Neural crest cell (in vitro differentiated cells): ENCODE measurements around the gene MUC5B. TPM values are rescaled to one million over a fixed set of nuclear protein-coding genes. Genes with fewer than 3 reads are reported as not detected.

ENCODE experiments used
- DNase-seq: peaks from one replicate; pipeline ENCODE4 v3.0.0; 2021; ENCODE audit warnings: low read depth, mixed read lengths, low spot score
- H3K27ac Mint-ChIP-seq: one replicate; pipeline ENCODE4 v1.8.0; 2021; ENCODE audit warnings: mild to moderate bottlenecking, mixed read lengths; ENCODE audit not compliant: unreplicated experiment
- H3K27me3 Mint-ChIP-seq: 2 replicates; pipeline ENCODE4 v1.8.0; 2021; ENCODE audit warnings: low read depth, mild to moderate bottlenecking, mixed read lengths
- H3K36me3 Mint-ChIP-seq: 2 replicates; pipeline ENCODE4 v1.8.0; 2021; ENCODE audit warnings: low read depth, mild to moderate bottlenecking, mixed read lengths
- H3K4me1 Mint-ChIP-seq: 2 replicates; pipeline ENCODE4 v1.8.0; 2021; ENCODE audit warnings: mixed read lengths
- H3K4me3 Mint-ChIP-seq: one replicate; pipeline ENCODE4 v1.8.0; 2021; ENCODE audit warnings: mild to moderate bottlenecking, mixed read lengths
- H3K9me3 Mint-ChIP-seq: 2 replicates; pipeline ENCODE4 v1.8.0; 2021; ENCODE audit warnings: mixed read lengths
- total RNA-seq: library from RNA; stranded (reverse); gene quantifications from 2 replicates; pipeline ENCODE4 v1.2.1, GENCODE V29; 2021
- TF ChIP-seq, protein P1 (sequence below): fragments of 200-600 bp; sonication (generic); conservative IDR thresholded peaks from 2 replicates; pipeline ENCODE4 v1.5.0; 2021; ENCODE audit warnings: antibody characterized with exemption, mild to moderate bottlenecking

The MUC5B gene
- total RNA-seq, 1 donor from 2014 or later = 0.42 TPM

DNA sequence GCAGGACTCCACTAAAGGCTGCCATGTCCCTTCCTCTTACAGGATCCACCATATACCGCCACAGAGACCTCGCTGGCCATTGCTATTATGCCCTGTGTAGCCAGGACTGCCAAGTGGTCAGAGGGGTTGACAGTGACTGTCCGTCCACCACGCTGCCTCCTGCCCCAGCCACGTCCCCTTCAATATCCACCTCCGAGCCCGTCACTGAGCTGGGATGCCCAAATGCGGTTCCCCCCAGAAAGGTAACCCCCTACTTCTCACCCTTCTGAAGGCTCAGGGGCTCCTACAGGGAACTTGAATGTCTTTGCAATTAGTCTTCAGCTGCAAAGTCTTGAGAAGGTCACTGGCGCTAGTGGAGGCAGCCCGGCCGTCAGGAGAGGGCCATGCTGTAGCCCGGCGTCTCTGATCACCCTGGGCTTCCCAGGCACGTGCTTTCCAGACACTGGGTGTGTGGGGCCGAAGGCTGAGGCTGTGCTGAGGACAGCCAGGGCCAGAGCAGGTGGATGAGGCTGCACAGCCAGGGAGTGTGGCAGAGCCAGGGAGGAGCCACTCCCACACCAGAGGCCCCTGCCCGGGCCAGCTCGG is 30.0 kb upstream of the MUC5B start:
- H3K27me3 Mint-ChIP-seq = peaks cover 2% of the 10 kb centered on the region
- no peak overlapping the region for H3K27ac Mint-ChIP-seq
- H3K9me3 Mint-ChIP-seq = no peaks in the 10 kb centered on the region
- no peaks in the 10 kb centered on the region for H3K4me1 Mint-ChIP-seq
- TF ChIP-seq, protein P1, sequence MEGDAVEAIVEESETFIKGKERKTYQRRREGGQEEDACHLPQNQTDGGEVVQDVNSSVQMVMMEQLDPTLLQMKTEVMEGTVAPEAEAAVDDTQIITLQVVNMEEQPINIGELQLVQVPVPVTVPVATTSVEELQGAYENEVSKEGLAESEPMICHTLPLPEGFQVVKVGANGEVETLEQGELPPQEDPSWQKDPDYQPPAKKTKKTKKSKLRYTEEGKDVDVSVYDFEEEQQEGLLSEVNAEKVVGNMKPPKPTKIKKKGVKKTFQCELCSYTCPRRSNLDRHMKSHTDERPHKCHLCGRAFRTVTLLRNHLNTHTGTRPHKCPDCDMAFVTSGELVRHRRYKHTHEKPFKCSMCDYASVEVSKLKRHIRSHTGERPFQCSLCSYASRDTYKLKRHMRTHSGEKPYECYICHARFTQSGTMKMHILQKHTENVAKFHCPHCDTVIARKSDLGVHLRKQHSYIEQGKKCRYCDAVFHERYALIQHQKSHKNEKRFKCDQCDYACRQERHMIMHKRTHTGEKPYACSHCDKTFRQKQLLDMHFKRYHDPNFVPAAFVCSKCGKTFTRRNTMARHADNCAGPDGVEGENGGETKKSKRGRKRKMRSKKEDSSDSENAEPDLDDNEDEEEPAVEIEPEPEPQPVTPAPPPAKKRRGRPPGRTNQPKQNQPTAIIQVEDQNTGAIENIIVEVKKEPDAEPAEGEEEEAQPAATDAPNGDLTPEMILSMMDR = no peak
- H3K36me3 Mint-ChIP-seq = no peaks in the 10 kb centered on the region
- DNase-seq = no peak
- H3K4me3 Mint-ChIP-seq = no peak overlapping the region

DNA sequence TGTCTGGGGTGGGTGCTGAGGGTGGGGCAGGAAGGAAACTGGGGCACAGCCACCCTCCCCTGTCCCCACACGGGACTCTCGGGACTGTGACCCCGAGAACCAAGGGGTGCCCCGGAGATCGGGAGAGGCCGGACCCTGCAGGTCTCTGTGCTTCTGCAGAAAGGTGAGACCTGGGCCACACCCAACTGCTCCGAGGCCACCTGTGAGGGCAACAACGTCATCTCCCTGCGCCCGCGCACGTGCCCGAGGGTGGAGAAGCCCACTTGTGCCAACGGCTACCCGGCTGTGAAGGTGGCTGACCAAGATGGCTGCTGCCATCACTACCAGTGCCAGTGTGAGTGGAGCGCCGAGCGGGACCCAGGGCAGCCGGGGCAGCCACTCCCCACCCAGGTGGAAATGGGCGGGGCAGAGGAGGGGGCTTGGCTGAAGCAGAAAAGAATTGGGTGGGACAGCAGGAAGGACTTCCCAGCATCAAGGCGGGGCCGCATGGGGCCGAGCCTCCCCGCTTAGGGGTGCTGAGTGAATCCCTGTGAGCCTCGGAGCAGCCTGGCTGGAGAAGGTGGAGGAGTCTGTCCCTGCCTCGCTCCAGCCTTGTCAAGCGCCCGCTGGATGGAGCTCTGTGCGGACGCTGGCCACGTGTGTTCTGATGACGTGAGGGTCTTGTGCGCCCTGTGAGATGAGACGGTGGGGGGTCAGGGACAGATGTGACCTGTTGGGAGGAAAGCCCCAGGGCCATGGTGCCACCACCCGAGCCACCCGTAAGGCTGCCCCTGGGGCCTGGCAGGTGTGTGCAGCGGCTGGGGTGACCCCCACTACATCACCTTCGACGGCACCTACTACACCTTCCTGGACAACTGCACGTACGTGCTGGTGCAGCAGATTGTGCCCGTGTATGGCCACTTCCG is 29.3 kb upstream of the MUC5B start:
- Mint-ChIP-seq H3K9me3 (no peaks in the 10 kb centered on the region), H3K36me3 (no peaks in the 10 kb centered on the region), H3K4me3 (no peak overlapping the region), H3K27ac (no peak overlapping the region), H3K4me1 (no peaks in the 10 kb centered on the region), H3K27me3 (peaks cover 2% of the 10 kb centered on the region)
- TF ChIP-seq, protein P1 = no peak
- no peak for DNase-seq

DNA sequence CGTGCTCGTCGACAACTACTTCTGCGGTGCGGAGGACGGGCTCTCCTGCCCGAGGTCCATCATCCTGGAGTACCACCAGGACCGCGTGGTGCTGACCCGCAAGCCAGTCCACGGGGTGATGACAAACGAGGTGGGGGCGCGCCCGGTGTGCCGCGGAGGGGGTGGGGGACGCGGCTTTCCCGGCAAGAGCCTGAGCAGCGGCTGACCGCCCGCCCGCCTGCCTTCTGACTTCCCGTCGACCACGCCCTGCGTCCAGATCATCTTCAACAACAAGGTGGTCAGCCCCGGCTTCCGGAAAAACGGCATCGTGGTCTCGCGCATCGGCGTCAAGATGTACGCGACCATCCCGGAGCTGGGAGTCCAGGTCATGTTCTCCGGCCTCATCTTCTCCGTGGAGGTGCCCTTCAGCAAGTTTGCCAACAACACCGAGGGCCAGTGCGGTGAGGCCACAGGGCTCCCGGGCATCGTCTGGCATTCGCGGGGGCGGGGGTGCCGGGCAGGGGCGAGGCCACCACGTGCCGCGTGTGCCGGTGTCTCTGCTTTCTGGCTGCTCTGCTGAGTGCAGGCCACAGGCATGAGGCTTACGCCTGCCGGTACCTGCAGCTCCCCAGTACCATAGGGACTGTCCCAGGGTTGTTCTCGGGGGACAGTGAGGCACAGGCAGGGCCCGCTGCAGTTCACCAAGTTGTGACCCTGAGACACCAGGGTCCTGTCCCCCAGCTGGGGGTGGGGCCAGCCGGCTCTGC is 28.5 kb upstream of the MUC5B start:
- no peaks in the 10 kb centered on the region for H3K4me1 Mint-ChIP-seq
- no peak overlapping the region for H3K4me3 Mint-ChIP-seq
- no peaks in the 10 kb centered on the region for H3K36me3 Mint-ChIP-seq
- DNase-seq = no peak
- TF ChIP-seq, protein P1 = no peak
- no peak overlapping the region for H3K27ac Mint-ChIP-seq
- no peaks in the 10 kb centered on the region for H3K9me3 Mint-ChIP-seq
- peaks cover 2% of the 10 kb centered on the region for H3K27me3 Mint-ChIP-seq

DNA sequence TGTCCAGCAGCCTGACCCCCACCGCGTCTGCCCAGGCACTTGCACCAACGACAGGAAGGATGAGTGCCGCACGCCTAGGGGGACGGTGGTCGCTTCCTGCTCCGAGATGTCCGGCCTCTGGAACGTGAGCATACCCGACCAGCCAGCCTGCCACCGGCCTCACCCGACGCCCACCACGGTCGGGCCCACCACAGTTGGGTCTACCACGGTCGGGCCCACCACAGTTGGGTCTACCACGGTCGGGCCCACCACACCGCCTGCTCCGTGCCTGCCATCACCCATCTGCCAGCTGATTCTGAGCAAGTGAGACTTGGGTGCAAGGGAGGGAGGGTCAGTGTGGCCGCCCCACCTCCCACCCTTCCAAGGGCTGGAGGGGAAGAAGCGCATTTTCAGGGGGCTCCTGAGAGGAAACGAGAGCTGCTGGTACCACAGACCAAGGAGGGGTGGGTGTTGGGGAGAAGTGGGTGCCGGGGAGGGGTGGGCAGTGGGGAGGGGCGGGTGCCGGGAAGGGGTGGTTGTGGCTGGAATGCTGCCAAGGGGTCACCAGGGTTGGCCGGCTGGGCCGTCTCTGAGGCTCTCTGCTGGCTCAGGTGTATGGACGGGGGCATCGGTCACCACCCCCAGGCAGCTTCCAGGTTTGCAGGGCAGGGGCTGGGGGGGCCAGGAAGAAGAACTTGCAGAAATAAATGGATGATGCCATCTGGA is 27.7 kb upstream of the MUC5B start:
- peaks cover 2% of the 10 kb centered on the region for H3K27me3 Mint-ChIP-seq
- no peak overlapping the region for H3K4me3 Mint-ChIP-seq
- DNase-seq = no peak
- H3K36me3 Mint-ChIP-seq = no peaks in the 10 kb centered on the region
- no peak overlapping the region for H3K27ac Mint-ChIP-seq
- TF ChIP-seq, protein P1 = no peak
- H3K4me1 Mint-ChIP-seq = no peaks in the 10 kb centered on the region
- no peaks in the 10 kb centered on the region for H3K9me3 Mint-ChIP-seq
